ENCODE measurements around the gene C19orf12. TPM values are rescaled to one million over a fixed set of nuclear protein-coding genes. Genes with fewer than 3 reads are reported as not detected.

Gene C19orf12
- total RNA-seq, 1 experiment from 2014 or later: 17.5 TPM

DNA sequence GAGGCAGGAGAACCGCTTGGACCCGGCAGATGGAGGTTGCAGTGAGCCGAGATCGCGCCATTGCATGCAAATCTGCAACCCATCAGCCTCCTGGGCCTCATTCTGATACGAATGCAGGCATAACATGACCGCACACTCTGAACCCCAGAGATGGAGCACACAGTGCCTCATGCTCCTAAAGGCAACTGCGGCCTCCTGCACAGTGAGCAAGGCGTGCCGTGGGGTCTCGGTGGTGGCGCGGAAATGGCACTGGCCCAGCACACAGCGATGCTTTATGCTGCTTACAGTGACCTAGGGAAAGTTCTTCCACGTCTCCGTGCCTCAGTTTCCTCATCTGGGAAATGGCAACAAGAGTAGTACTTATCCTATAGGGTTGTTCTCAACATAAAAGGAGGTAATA lies 2.0 kb upstream of the C19orf12 start:
- H2BK120ac ChIP-seq (ENCODE audit: low read depth, low read length, poor library complexity, severe bottlenecking): no peak overlapping the region
- DNase-seq: no peak
- no peak overlapping the region for H3K14ac ChIP-seq (ENCODE audit: insufficient read depth, low read length)
- Mint-ChIP-seq H3K27me3 (ENCODE audit: low read depth) (0 out of 2 replicates have a peak, but pooled peaks cover 4% of the 10 kb centered on the region), H3K36me3 (ENCODE audit: insufficient read depth in 1 of 3, low read depth in 3 of 3) (no peaks in the 10 kb centered on the region; a peak in 2 of 7 replicates), H3K4me1 (peaks cover 24 to 32% of the 10 kb centered on the region in 2 experiments), H3K4me3 (no peak overlapping the region), H3K27ac (no peak overlapping the region; a peak in 1 of 7 replicates), H3K9me3 (no peaks in the 10 kb centered on the region)
- H2BK15ac ChIP-seq (ENCODE audit: low read depth, low read length): no peak overlapping the region
- H2BK12ac ChIP-seq (ENCODE audit: insufficient read length, low read depth, low read length): no peak overlapping the region
- H3K79me1 ChIP-seq (ENCODE audit: insufficient read depth, low read depth, low read length, poor library complexity, severe bottlenecking): no peaks in the 10 kb centered on the region
- H3K27ac ChIP-seq (ENCODE audit: insufficient read length, low read depth, low read length): no peak overlapping the region
- H3K4me2 ChIP-seq (ENCODE audit: insufficient read depth, insufficient read length, low read length): no peak overlapping the region
- H3K18ac ChIP-seq (ENCODE audit: insufficient read length, low read depth, low read length): no peak overlapping the region
- whole genome bisulfite sequencing (ENCODE audit: extremely low coverage, insufficient read length, low lambda C conversion rate): no CpG with 5 or more reads among the region's 16 CpGs
- no peaks in the 10 kb centered on the region for H4K20me1 ChIP-seq (ENCODE audit: control insufficient read depth, insufficient read depth, insufficient read length)
- no peak overlapping the region for H4K8ac ChIP-seq (replicated peaks; ENCODE audit: insufficient read length, low read depth, low read length)
- H3K23ac ChIP-seq (ENCODE audit: insufficient read length, low read depth, low read length): no peak overlapping the region
- H3K9me3 ChIP-seq (ENCODE audit: control insufficient read depth, low read depth, low read length): no peaks in the 10 kb centered on the region
- H2BK5ac ChIP-seq (ENCODE audit: insufficient read length, low read length): no peak overlapping the region
- H3K56ac ChIP-seq (ENCODE audit: insufficient read length, low read depth, low read length): no peak overlapping the region
- no peak overlapping the region for H3K9ac ChIP-seq (ENCODE audit: extremely low read depth, insufficient read length, low read length)
- no peak overlapping the region for H3T11ph ChIP-seq (ENCODE audit: low read length)
- H2AK5ac ChIP-seq (ENCODE audit: insufficient read length, low read length): no peak overlapping the region
- H2BK20ac ChIP-seq (ENCODE audit: low read depth, low read length, poor library complexity, severe bottlenecking): no peak overlapping the region
- TF ChIP-seq, protein P1, sequence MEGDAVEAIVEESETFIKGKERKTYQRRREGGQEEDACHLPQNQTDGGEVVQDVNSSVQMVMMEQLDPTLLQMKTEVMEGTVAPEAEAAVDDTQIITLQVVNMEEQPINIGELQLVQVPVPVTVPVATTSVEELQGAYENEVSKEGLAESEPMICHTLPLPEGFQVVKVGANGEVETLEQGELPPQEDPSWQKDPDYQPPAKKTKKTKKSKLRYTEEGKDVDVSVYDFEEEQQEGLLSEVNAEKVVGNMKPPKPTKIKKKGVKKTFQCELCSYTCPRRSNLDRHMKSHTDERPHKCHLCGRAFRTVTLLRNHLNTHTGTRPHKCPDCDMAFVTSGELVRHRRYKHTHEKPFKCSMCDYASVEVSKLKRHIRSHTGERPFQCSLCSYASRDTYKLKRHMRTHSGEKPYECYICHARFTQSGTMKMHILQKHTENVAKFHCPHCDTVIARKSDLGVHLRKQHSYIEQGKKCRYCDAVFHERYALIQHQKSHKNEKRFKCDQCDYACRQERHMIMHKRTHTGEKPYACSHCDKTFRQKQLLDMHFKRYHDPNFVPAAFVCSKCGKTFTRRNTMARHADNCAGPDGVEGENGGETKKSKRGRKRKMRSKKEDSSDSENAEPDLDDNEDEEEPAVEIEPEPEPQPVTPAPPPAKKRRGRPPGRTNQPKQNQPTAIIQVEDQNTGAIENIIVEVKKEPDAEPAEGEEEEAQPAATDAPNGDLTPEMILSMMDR (conservative IDR thresholded peaks at IDR 0.05): no peak
- H3K4me1 ChIP-seq (ENCODE audit: insufficient read depth, low read length): no peaks in the 10 kb centered on the region
- H3K79me2 ChIP-seq (ENCODE audit: insufficient read depth, low read length): no peaks in the 10 kb centered on the region
- H3K23me2 ChIP-seq (ENCODE audit: insufficient read length, low read depth, low read length, poor library complexity, severe bottlenecking): peaks cover 4% of the 10 kb centered on the region
- no peaks in the 10 kb centered on the region for H3K27me3 ChIP-seq (ENCODE audit: insufficient read depth, low read length)
- H3K4ac ChIP-seq (ENCODE audit: low read depth, low read length): no peak overlapping the region
- no peak overlapping the region for H4K91ac ChIP-seq (ENCODE audit: insufficient read length, low read depth, low read length)
- H4K5ac ChIP-seq (ENCODE audit: insufficient read length, low read depth, low read length): no peak overlapping the region
- no peak overlapping the region for H2AFZ ChIP-seq (ENCODE audit: low read length)
